Uterus (tissue), 2 donors: ENCODE measurements around the gene GIMAP8.

ENCODE experiments used
- CTCF ChIP-seq, 4 experiments: fragments of 200-600 bp in 2 of 4; fragments of 450-650 bp in 2 of 4; sonication (generic) in 2 of 4; IDR thresholded peaks; one replicate each; pipeline ENCODE4 v1.5.1; 2016 to 2019; ENCODE audit warnings: antibody characterized with exemption in 4 of 4, mild to moderate bottlenecking in 2 of 4, moderate library complexity in 1 of 4
- POLR2A ChIP-seq, 2 donors: fragments of 450-650 bp; IDR thresholded peaks; one replicate each; pipeline ENCODE4 v1.6.1; 2016; ENCODE audit warnings: antibody characterized with exemption in 2 of 2, mild to moderate bottlenecking in 1 of 2, moderate library complexity in 1 of 2

- TF ChIP-seq CTCF (IDR thresholded peaks at IDR 0.05): no peak
- TF ChIP-seq POLR2A (IDR thresholded peaks at IDR 0.05): no peak
Measured at GRCh38 chr7:150502519-150502918, 52.1 kb downstream of the GIMAP8 start.
